Ovary (tissue), 9 donors: ENCODE measurements around the gene MAGI1. TPM values are rescaled to one million over a fixed set of nuclear protein-coding genes. Genes with fewer than 3 reads are reported as not detected.

Experiments used
- DNase-seq, 5 donors: peaks; one replicate each; pipeline ENCODE4 v3.0.0-alpha.2; 2019 to 2020
- H3K27ac ChIP-seq, 2 donors: fragments of 200-600 bp; one replicate each; pipeline versions ENCODE4 v1.5.1 to v1.8.0; 2019 to 2022
- H3K27me3 ChIP-seq: fragments of 200-600 bp; one replicate; pipeline ENCODE4 v1.8.0; 2022
- H3K36me3 ChIP-seq: fragments of 200-600 bp; sonication (generic); one replicate; pipeline ENCODE4 v1.5.1; 2019
- H3K4me1 ChIP-seq: one replicate; pipeline ENCODE4 v1.8.1; 2013; ENCODE audit warnings: mild to moderate bottlenecking, moderate library complexity; ENCODE audit not compliant: insufficient read depth
- H3K4me3 ChIP-seq: fragments of 200-600 bp; sonication (generic); one replicate; pipeline ENCODE4 v1.5.1; 2017
- H3K9me3 ChIP-seq, 2 donors: fragments of 200-600 bp in 1 of 2; sonication (generic) in 1 of 2; one replicate each; pipeline versions ENCODE4 v1.5.1 to v1.8.1; 2013 to 2019; ENCODE audit warnings: mild to moderate bottlenecking in 1 of 2, moderate library complexity in 1 of 2
- CTCF ChIP-seq, 3 donors: fragments of 450-650 bp in 2 of 3; fragments of 200-600 bp in 1 of 3; IDR thresholded peaks; one replicate each; pipeline versions ENCODE4 v1.5.1 to v1.8.0; 2016 to 2022; ENCODE audit warnings: antibody characterized with exemption in 3 of 3, mild to moderate bottlenecking in 1 of 3
- EP300 ChIP-seq: sonication (generic); formaldehyde crosslinking; IDR thresholded peaks from one replicate; pipeline ENCODE4 v1.6.1; 2017; ENCODE audit warnings: antibody characterized with exemption
- POLR2A ChIP-seq: fragments of 450-650 bp; IDR thresholded peaks from one replicate; pipeline ENCODE4 v1.6.1; 2017; ENCODE audit warnings: antibody characterized with exemption, mild to moderate bottlenecking, moderate library complexity
- WGBS, 3 donors: extraction: QIAGEN DNeasy Blood & Tissue Kit in 1 of 3; methylation state at CpG; one replicate each; pipeline versions ENCODE4 v1.1.5 to v1.1.7; 2013 to 2017; 5-methylcytosine and 5-hydroxymethylcytosine counted together
- intact Hi-C, 4 donors: fragments of 100-400 bp; cut with DNase I; formaldehyde crosslinking; loops; one replicate each; pipeline versions ENCODE4 v1.11.0 to v1.15.1; 2022 to 2023
- polyA plus RNA-seq, 2 donors: library from polyadenylated mRNA; stranded (reverse); fragments of 200-250 nt in 1 of 2; fragments of 350-450 nt in 1 of 2; fragmentation: Illumina TruSeq in 1 of 2; extraction: RNeasy Lipid Tissue Mini Kit (QIAGEN cat#74804) in 1 of 2; gene quantifications; one replicate each; pipeline ENCODE4 v1.2.3, GENCODE V29; 2013 to 2014
- total RNA-seq, 7 donors: library from RNA; depleted of rRNA in 2 of 7; stranded (reverse); fragments of >200 nt in 2 of 7; fragmentation: NEBNext Ultra II Directional in 3 of 7; extraction: Animal tissue kit (Norgen Biotek cat#: 25700) in 3 of 7; gene quantifications; one replicate each; pipeline versions ENCODE4 v1.1.0 to v1.2.4, GENCODE V29; 2016 to 2023
- donor health status: DM: no; HTN: no; CAD: no; lungs with moderate emphysema.
- donor health status: DM: no; HTN: no; CAD: no.
- donor health status: Bipolar disorder and iron deficiency.
- donor health status: DM: yes; HTN: yes; CAD: no.
- donor health status: DM: no; HTN: no; CAD: no.
- donor health status: DM: yes; HTN: yes; CAD: no.

MAGI1 gene
- total and polyA plus RNA-seq, 9 donors = 5.5 to 35.7 (median 8.7) TPM

- DNase-seq = no peak
- Histone ChIP-seq H3K4me3 (no peak overlapping the region), H3K27ac (no peak overlapping the region), H3K4me1 (peaks cover 2% of the 10 kb centered on the region), H3K9me3 (no peaks in the 10 kb centered on the region), H3K36me3 (no peaks in the 10 kb centered on the region), H3K27me3 (no peaks in the 10 kb centered on the region)
- intact Hi-C loops = no loop called here
- TF ChIP-seq CTCF (IDR thresholded peaks at IDR 0.05) (no peak), POLR2A (no peak), EP300 (no peak)
- WGBS, 3 donors = 98 to 100% (median 99%) methylated on average over 1 of the region's 1 CpG
Observed at GRCh38 chr3:65993134-65993900, 45.4 kb downstream of the MAGI1 start.

DNA sequence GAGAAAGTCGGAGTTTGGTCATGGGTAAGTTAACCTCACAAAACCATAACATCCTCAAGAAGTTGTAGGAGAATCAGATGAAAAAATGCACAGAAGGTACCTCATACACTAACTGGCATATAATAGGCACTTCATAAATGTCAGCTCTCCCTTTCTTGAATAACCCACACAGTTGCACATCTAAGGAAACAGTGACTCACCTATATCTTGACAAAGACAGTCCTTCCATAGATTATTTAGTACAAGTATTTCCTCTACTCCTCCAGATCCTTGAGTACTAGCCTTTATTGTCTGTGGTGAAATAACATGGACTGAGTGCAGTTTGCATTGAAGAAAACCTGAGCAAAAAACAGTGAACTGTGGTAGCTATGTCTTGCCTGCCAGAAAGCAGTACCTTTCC is 46.6 kb downstream of the MAGI1 start:
- H3K4me3 ChIP-seq = no peak overlapping the region
- no peak for TF ChIP-seq CTCF (IDR thresholded peaks at IDR 0.05)
- no peak for TF ChIP-seq POLR2A
- TF ChIP-seq EP300 = no peak
- DNase-seq = no peak
- H3K27ac ChIP-seq = no peak overlapping the region
- intact Hi-C loops = no loop called here
- H3K27me3 ChIP-seq = no peaks in the 10 kb centered on the region
- no peaks in the 10 kb centered on the region for H3K9me3 ChIP-seq
- H3K4me1 ChIP-seq = no peaks in the 10 kb centered on the region
- 92 to 93% (median 93%) methylated on average over 1 of the region's 1 CpG for WGBS, 3 donors
- no peaks in the 10 kb centered on the region for H3K36me3 ChIP-seq

GRCh38 chr3:65988411-65989180 is 50.1 kb downstream of the MAGI1 start:
- Histone ChIP-seq H3K36me3 (no peaks in the 10 kb centered on the region), H3K27ac (no peak overlapping the region), H3K4me1 (no peaks in the 10 kb centered on the region), H3K27me3 (no peaks in the 10 kb centered on the region), H3K9me3 (no peaks in the 10 kb centered on the region), H3K4me3 (no peak overlapping the region)
- DNase-seq = no peak
- TF ChIP-seq CTCF (IDR thresholded peaks at IDR 0.05) (no peak), POLR2A (no peak), EP300 (no peak)
- WGBS, 3 donors = 70 to 79% (median 70%) methylated on average over 5 of the region's 5 CpGs
- intact Hi-C loops = loop anchor here in 1 of 4 donors (1.0 kb wide), 1 partner anchor 33 kb away; no protein-coding TSS in a partner anchor

DNA sequence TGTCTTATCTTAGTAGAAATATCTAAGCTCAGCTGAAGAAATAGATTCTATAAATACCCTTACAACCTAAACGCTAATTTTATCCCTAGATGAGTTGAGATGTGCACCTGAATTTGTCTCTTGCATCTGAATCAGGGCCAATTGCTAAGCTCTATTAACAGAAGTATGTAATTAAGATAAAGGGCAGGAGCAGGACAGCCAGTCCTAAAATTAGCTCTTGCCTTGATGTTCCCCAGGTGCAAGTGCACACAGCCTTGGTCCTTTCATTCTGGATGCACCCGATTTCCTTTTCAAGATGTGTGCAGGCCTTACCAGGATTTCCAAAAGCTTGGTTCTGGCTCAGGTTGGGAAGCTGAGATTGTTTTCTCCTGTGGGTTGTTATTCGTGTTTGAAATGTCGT is 52.4 kb downstream of the MAGI1 start:
- no peaks in the 10 kb centered on the region for H3K36me3 ChIP-seq
- H3K9me3 ChIP-seq = no peaks in the 10 kb centered on the region
- no peak for DNase-seq
- no peak overlapping the region for H3K4me3 ChIP-seq
- no peak for TF ChIP-seq CTCF (IDR thresholded peaks at IDR 0.05)
- TF ChIP-seq EP300 = no peak
- no peak for TF ChIP-seq POLR2A
- H3K4me1 ChIP-seq = no peaks in the 10 kb centered on the region
- intact Hi-C loops = no loop called here
- H3K27me3 ChIP-seq = no peaks in the 10 kb centered on the region
- H3K27ac ChIP-seq = no peak overlapping the region
- WGBS, 3 donors = 80 to 93% (median 93%) methylated on average over 4 of the region's 4 CpGs
